GM12873 (cell line): ENCODE results near the gene ACTN3.

ENCODE experiments used
- TF ChIP-seq, protein P1 (sequence below): IDR thresholded peaks from 2 replicates; pipeline ENCODE4 v1.5.1; 2012; ENCODE audit warnings: low read depth, mild to moderate bottlenecking, moderate library complexity, low read length, control low read depth; ENCODE audit not compliant: insufficient read depth; ENCODE audit errors: missing control alignments

Gene ACTN3

DNA sequence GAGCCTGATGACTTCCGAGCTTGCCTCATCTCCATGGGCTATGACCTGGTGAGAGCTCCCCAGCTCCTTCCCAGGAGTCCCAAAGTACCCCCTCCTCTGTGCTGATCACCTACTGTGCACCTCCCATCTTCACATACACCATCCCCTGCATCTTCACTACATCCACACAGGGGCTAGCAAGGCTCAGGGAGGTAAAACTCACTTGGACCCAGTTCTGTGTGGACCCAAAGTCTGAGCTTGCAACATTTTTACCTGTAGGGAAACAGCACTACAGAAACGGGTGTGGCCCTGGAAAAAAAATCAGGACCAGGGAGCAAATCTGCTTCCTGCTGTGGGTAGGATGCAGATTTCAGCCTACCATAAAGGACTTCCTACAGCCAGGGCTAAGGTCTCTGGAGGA lies 15.6 kb downstream of the ACTN3 start:
- TF ChIP-seq, protein P1, sequence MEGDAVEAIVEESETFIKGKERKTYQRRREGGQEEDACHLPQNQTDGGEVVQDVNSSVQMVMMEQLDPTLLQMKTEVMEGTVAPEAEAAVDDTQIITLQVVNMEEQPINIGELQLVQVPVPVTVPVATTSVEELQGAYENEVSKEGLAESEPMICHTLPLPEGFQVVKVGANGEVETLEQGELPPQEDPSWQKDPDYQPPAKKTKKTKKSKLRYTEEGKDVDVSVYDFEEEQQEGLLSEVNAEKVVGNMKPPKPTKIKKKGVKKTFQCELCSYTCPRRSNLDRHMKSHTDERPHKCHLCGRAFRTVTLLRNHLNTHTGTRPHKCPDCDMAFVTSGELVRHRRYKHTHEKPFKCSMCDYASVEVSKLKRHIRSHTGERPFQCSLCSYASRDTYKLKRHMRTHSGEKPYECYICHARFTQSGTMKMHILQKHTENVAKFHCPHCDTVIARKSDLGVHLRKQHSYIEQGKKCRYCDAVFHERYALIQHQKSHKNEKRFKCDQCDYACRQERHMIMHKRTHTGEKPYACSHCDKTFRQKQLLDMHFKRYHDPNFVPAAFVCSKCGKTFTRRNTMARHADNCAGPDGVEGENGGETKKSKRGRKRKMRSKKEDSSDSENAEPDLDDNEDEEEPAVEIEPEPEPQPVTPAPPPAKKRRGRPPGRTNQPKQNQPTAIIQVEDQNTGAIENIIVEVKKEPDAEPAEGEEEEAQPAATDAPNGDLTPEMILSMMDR: no peak

DNA sequence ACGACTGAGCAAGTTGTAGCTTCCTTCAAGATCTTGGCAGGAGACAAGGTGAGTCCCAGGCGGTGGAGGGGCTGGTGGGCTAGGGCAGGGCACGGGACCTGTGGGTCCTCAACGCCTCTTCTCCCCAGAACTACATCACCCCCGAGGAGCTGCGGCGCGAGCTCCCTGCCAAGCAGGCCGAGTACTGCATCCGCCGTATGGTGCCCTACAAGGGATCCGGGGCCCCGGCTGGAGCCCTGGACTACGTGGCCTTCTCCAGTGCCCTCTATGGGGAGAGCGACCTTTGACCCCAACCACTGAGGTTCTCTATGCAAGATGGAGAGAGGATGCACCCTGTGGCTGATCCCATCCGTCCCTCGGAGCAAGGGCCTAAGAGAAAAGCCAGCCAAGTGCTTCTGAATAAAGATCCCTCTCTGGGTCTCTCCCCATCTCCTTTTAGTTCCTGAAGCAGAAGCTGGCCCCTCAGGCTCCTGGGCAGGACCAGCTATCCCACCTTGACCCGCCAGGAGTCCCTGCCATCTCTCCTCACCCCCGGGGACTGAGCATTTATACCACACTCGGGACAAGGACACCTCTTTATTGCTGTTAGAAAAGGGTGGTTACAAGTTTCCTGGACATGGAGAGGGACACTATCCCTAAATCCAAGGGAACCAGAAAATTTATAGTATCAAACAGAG lies 16.3 kb downstream of the ACTN3 start:
- TF ChIP-seq, protein P1: no peak

GRCh38 chr11:66563832-66564231 lies 17.1 kb downstream of the ACTN3 start:
- TF ChIP-seq, protein P1: no peak

DNA sequence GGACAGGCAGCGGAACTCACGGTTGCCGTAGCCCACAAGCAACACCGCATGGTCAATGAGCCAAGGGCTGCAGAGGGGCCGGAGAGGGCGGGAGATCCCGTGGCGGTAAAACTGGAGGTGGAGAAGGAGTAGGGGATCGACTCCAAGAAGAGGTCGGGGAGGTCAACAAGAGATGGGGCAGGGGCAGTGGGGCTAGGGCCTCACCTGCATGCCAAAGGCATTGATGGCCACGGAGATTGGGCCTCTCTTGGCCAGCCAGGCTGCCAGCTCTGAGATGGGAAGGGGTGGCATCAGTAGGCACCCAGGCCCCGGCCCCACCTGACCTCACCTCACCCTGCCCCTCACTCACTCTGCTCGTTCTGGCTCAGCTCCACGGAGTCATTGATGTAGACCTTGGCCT lies 17.8 kb downstream of the ACTN3 start:
- TF ChIP-seq, protein P1: no peak

- TF ChIP-seq, protein P1: no peak
These were observed 18.3 kb downstream of the ACTN3 start for GRCh38 chr11:66564984-66565383.

GRCh38 chr11:66566221-66566620 lies 19.5 kb downstream of the ACTN3 start:
- TF ChIP-seq, protein P1: no peak

DNA sequence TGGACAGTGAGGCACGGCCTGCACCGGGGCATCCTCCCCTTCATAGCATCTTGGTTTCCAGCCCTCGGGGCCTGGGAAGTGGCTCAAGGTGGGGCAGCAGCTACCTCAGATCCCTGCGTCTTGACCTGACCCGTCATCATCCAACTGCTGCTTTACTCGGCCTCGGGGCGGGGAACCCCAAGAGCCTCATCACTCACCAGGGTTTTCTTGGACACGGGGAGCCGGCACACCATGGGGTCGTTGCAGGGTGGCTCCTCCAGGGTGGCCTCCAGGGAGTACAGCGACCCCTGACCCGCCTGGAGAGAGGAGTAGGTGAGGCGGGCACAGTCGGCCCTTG lies 21.1 kb downstream of the ACTN3 start:
- TF ChIP-seq, protein P1: no peak
